OCI-LY7 (cell line): ENCODE data around the gene PIAS4. TPM values are rescaled to one million over a fixed set of nuclear protein-coding genes. Genes with fewer than 3 reads are reported as not detected.

Experiments used
- BruUV-seq: library from RNA; stranded (reverse); fragments of 400-500 nt; replicated peaks from 2 replicates; lab custom pipeline; 2021; lab: Mats Ljungman, UMichigan
- CTCF ChIA-PET: fragments of 300-600 bp; sonication (Branson Sonifier 250); formaldehyde crosslinking; loops from one replicate; lab custom pipeline; 2022; ENCODE audit warnings: antibody characterized with exemption; ENCODE audit not compliant: unreplicated experiment; lab: Charles Lee
- POLR2A ChIA-PET: fragments of 300-600 bp; sonication (Branson Sonifier 250); formaldehyde crosslinking; loops from one replicate; lab custom pipeline; 2022; ENCODE audit warnings: antibody characterized with exemption; lab: Charles Lee
- DNase-seq: peaks from one replicate; pipeline ENCODE4 v3.0.0-alpha.2; 2015; ENCODE audit warnings: low spot score
- H2AFZ ChIP-seq: fragments of 200-600 bp; sonication (generic), shearing (Covaris generic); 2 replicates; pipeline ENCODE4 v1.6.1; 2014; ENCODE audit warnings: mild to moderate bottlenecking, antibody characterized with exemption, low read length, moderate library complexity
- H3K27ac ChIP-seq: fragments of 200-600 bp; sonication (generic); 2 replicates; pipeline ENCODE4 v1.5.1; 2014; ENCODE audit warnings: mixed run types, low read depth, mild to moderate bottlenecking, moderate library complexity, low read length, inconsistent platforms; ENCODE audit not compliant: poor library complexity, severe bottlenecking
- H3K36me3 ChIP-seq: fragments of 200-600 bp; sonication (generic); 2 replicates; pipeline ENCODE4 v1.6.1; 2014; ENCODE audit warnings: mild to moderate bottlenecking, antibody characterized with exemption, low read length, moderate library complexity, mixed read lengths; ENCODE audit not compliant: insufficient read depth
- H3K4me1 ChIP-seq: fragments of 200-600 bp; sonication (generic); 2 replicates; pipeline ENCODE4 v1.5.1; 2014; ENCODE audit warnings: mild to moderate bottlenecking, low read length; ENCODE audit not compliant: insufficient read depth, poor library complexity, severe bottlenecking
- H3K4me2 ChIP-seq: fragments of 200-600 bp; sonication (generic); 2 replicates; pipeline ENCODE4 v1.6.1; 2014; ENCODE audit warnings: mild to moderate bottlenecking, low read length
- H3K4me3 ChIP-seq: fragments of 200-600 bp; sonication (generic); 2 replicates; pipeline ENCODE4 v1.5.1; 2014; ENCODE audit warnings: mild to moderate bottlenecking, low read depth, low read length; ENCODE audit not compliant: poor library complexity, severe bottlenecking
- H3K79me2 ChIP-seq: fragments of 200-600 bp; sonication (generic); 2 replicates; pipeline ENCODE4 v1.6.1; 2016; ENCODE audit warnings: low read depth, mild to moderate bottlenecking, low read length, moderate library complexity, mixed read lengths; ENCODE audit not compliant: insufficient read depth
- H3K9me2 ChIP-seq: fragments of 200-600 bp; sonication (generic); 2 replicates; pipeline ENCODE4 v1.6.1; 2016; ENCODE audit warnings: mild to moderate bottlenecking, low read length, mixed read lengths; ENCODE audit not compliant: insufficient read depth
- H3K9me3 ChIP-seq: fragments of 200-600 bp; sonication (generic); 2 replicates; pipeline ENCODE4 v1.6.1; 2014; ENCODE audit warnings: mild to moderate bottlenecking, mixed run types, low read length, mixed read lengths
- H4K20me1 ChIP-seq: fragments of 200-600 bp; sonication (generic); 2 replicates; pipeline ENCODE4 v1.6.1; 2014; ENCODE audit warnings: mild to moderate bottlenecking, antibody characterized with exemption, low read length, moderate library complexity, mixed read lengths; ENCODE audit not compliant: insufficient read depth
- EZH2phosphoT487 ChIP-seq: fragments of 200-600 bp; sonication (generic); IDR thresholded peaks from 2 replicates; pipeline ENCODE4 v1.6.1; 2018; ENCODE audit warnings: low read depth, borderline replicate concordance, mild to moderate bottlenecking, mixed run types, antibody characterized with exemption, low read length, moderate library complexity, mixed read lengths
- intact Hi-C: fragments of 100-400 bp; cut with micrococcal nuclease; formaldehyde crosslinking; loops from one replicate; pipeline ENCODE4 v1.10.0; 2022; ENCODE audit not compliant: unreplicated experiment
- total RNA-seq, 2 experiments: library from RNA; depleted of rRNA in 1 of 2; stranded (reverse); fragments of >200 nt in 1 of 2; shearing (Covaris generic) in 1 of 2; gene quantifications; 2 replicates each; pipeline ENCODE4 v1.2.3, GENCODE V29; 2014 to 2022
- TF ChIP-seq, protein P1 (sequence below): fragments of 200-600 bp; sonication (generic); conservative IDR thresholded peaks from 2 replicates; pipeline ENCODE4 v1.5.1; 2014; ENCODE audit warnings: mild to moderate bottlenecking, antibody characterized with exemption, low read length, moderate library complexity, mixed read lengths

PIAS4 gene
- total RNA-seq, 2 experiments from 2014 or later, result 25.3 to 35.0 TPM

DNA sequence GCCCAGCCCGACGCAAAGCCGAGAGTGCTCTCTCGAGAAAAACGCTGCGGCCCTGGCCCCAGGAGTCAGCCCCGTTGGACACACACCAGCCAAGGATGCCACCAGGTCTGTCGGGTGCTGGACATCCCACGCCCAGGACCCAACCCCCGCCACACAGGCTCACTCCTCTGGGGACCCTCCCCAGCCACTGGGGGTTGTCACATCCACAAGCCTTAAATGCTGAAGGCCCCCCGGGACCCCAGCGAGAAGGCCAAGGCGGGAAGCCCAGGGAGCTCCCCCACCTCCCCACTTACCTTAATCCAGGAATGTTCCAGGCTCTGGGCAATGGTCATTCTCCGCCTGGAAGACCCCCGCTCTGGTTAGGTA, 47.8 kb upstream of the PIAS4 start:
- no peaks in the 10 kb centered on the region for H3K9me2 ChIP-seq
- H3K36me3 ChIP-seq, result peaks cover 54% of the 10 kb centered on the region
- H3K9me3 ChIP-seq, result no peaks in the 10 kb centered on the region
- intact Hi-C loops, result no loop called here
- no peak overlapping the region for H3K4me3 ChIP-seq
- no peak overlapping the region for H3K4me2 ChIP-seq
- H3K27ac ChIP-seq, result no peak overlapping the region
- no peak overlapping the region for H2AFZ ChIP-seq
- no peaks in the 10 kb centered on the region for H3K79me2 ChIP-seq
- ChIA-PET POLR2A (no interaction called here), CTCF (no interaction called here)
- H4K20me1 ChIP-seq, result no peaks in the 10 kb centered on the region
- TF ChIP-seq, protein P1, sequence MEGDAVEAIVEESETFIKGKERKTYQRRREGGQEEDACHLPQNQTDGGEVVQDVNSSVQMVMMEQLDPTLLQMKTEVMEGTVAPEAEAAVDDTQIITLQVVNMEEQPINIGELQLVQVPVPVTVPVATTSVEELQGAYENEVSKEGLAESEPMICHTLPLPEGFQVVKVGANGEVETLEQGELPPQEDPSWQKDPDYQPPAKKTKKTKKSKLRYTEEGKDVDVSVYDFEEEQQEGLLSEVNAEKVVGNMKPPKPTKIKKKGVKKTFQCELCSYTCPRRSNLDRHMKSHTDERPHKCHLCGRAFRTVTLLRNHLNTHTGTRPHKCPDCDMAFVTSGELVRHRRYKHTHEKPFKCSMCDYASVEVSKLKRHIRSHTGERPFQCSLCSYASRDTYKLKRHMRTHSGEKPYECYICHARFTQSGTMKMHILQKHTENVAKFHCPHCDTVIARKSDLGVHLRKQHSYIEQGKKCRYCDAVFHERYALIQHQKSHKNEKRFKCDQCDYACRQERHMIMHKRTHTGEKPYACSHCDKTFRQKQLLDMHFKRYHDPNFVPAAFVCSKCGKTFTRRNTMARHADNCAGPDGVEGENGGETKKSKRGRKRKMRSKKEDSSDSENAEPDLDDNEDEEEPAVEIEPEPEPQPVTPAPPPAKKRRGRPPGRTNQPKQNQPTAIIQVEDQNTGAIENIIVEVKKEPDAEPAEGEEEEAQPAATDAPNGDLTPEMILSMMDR, result no peak
- no peak for TF ChIP-seq EZH2phosphoT487
- H3K4me1 ChIP-seq, result no peaks in the 10 kb centered on the region
- no peak for DNase-seq
- no TSS peak for BruUV-seq

DNA sequence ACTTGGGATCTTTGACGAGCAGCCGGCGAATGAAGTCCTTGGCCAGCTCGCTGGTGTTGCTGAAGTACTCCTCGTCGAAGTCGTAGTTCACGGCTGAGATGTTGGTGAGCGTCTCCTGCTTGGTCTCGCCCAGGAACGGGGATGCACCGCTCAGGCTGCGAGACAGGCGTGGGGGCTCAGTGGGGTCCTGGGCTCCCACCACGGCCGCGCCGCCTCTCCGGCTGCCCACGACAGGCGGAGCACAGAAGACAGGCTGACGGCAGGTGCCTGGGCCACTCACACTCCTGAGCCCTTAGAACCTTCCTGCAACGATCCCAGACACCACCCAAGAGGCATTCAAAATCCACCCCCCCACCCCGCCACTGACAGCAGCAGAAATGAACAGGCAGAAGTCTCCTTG, 46.5 kb upstream of the PIAS4 start:
- TF ChIP-seq EZH2phosphoT487, result no peak
- TF ChIP-seq, protein P1, result no peak
- Histone ChIP-seq H2AFZ (no peak overlapping the region), H3K9me2 (no peaks in the 10 kb centered on the region), H3K79me2 (no peaks in the 10 kb centered on the region), H3K27ac (no peak overlapping the region), H3K4me3 (no peak overlapping the region), H3K4me2 (no peak overlapping the region), H3K36me3 (peaks cover 56% of the 10 kb centered on the region), H3K9me3 (no peaks in the 10 kb centered on the region), H3K4me1 (no peaks in the 10 kb centered on the region), H4K20me1 (no peaks in the 10 kb centered on the region)
- BruUV-seq, result no TSS peak
- ChIA-PET CTCF (no interaction called here), POLR2A (no interaction called here)
- no peak for DNase-seq
- intact Hi-C loops, result no loop called here

DNA sequence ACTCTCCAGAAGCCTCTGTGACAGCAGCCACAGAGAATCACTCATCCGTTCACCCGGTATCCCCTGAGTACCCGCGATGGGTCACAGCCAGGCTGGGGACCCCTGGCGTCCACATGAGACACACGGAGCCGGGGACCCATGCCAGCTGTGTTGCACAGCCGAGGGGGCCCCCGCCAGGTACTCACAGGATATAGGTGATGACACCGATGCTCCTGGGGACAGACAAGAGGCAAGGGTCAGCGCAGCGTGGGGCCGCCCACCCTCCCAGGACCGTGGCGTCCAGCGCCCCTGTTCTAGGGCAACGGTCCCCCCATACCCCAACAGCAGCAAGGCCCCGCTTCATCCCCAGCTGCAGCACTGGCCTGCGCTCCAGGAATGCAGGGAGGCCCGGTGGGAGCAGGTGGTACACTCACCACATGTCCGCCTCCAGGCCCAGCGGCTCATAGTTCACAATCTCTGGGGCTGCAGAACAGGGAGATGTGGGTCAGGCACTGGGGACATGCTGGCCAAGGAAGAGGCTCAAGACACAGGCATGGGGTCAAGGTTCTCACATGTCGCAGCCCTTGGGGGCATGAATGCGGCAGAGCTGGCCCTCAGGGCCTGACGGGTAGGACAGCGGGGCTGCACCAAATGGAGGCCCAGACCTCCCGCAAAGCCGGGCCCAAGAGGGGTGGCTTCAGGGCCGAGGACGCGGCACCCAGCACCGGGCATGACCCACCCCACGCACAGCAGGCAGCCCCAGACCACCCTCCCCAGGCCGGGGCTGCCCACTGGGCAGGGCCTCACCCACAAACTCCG, 43.9 kb upstream of the PIAS4 start:
- no peaks in the 10 kb centered on the region for H3K9me3 ChIP-seq
- no peak overlapping the region for H2AFZ ChIP-seq
- peaks cover 59% of the 10 kb centered on the region for H3K36me3 ChIP-seq
- H3K27ac ChIP-seq, result no peak overlapping the region
- POLR2A ChIA-PET, result no interaction called here
- no TSS peak for BruUV-seq
- H3K79me2 ChIP-seq, result no peaks in the 10 kb centered on the region
- H3K4me1 ChIP-seq, result no peaks in the 10 kb centered on the region
- H3K9me2 ChIP-seq, result no peaks in the 10 kb centered on the region
- TF ChIP-seq, protein P1, result no peak
- no peak for TF ChIP-seq EZH2phosphoT487
- no peak overlapping the region for H3K4me2 ChIP-seq
- no peak overlapping the region for H3K4me3 ChIP-seq
- H4K20me1 ChIP-seq, result no peaks in the 10 kb centered on the region
- CTCF ChIA-PET, result no interaction called here
- intact Hi-C loops, result no loop called here
- DNase-seq, result no peak
